Pancreas (tissue), 10 donors: ENCODE results near the gene BMAL2. TPM values are rescaled to one million over a fixed set of nuclear protein-coding genes. Genes with fewer than 3 reads are reported as not detected.

ENCODE experiments used
- ATAC-seq, 4 donors: fragments of 200-7000 bp; cut with Tn5 transposase; one replicate each; pipeline versions ENCODE4 v1.8.0 to v1.9.1; 2020; ENCODE audit warnings: mild to moderate bottlenecking in 4 of 4, moderate library complexity in 4 of 4
- DNase-seq, 6 donors: peaks; one replicate each; pipeline ENCODE4 v3.0.0-alpha.2; 2020
- FAIRE-seq: peaks from 2 replicates; lab custom pipeline; 2012; peaks lifted over from hg19 to GRCh38; lab: Jason Lieb, UNC
- H3K27ac ChIP-seq, 4 donors: fragments of 200-600 bp; sonication (generic); 1 replicate in 3 of 4; 2 replicates in 1 of 4; pipeline versions ENCODE4 v1.5.0 to v1.8.0; 2020
- H3K27me3 ChIP-seq, 4 donors: fragments of 200-600 bp; one replicate each; pipeline ENCODE4 v1.8.0; 2021
- H3K36me3 ChIP-seq, 3 donors: fragments of 200-600 bp; sonication (generic) in 1 of 3; one replicate each; pipeline versions ENCODE4 v1.5.0 to v1.8.0; 2020 to 2021
- H3K4me1 ChIP-seq, 3 donors: fragments of 200-600 bp; one replicate each; pipeline ENCODE4 v1.8.0; 2021
- H3K4me3 ChIP-seq, 4 donors: fragments of 200-600 bp; sonication (generic) in 2 of 4; one replicate each; pipeline versions ENCODE4 v1.5.0 to v1.8.0; 2020 to 2021
- H3K9me3 ChIP-seq, 4 donors: fragments of 200-600 bp; one replicate each; pipeline ENCODE4 v1.8.0; 2021
- CTCF ChIP-seq, 4 donors: fragments of 200-600 bp; sonication (generic) in 3 of 4; IDR thresholded peaks; one replicate each; pipeline versions ENCODE4 v1.5.0 to v1.8.0; 2021; ENCODE audit warnings: antibody characterized with exemption in 4 of 4
- WGBS, 2 donors: extraction: QIAGEN DNeasy Blood & Tissue Kit; methylation state at CpG; one replicate each; pipeline ENCODE4 v1.1.7; 2013; 5-methylcytosine and 5-hydroxymethylcytosine counted together
- intact Hi-C, 3 donors: fragments of 100-400 bp; cut with DNase I; formaldehyde crosslinking; loops; one replicate each; pipeline versions ENCODE4 v1.11.1 to v1.14.2; 2022
- polyA plus RNA-seq, 2 donors: library from polyadenylated mRNA; stranded (reverse); fragments of 200-250 nt; gene quantifications; one replicate each; pipeline ENCODE4 v1.2.3, GENCODE V29; 2013
- total RNA-seq, 6 donors: library from RNA; stranded (reverse); fragmentation: NEBNext Ultra II Directional in 4 of 6; extraction: Animal tissue kit (Norgen Biotek cat#: 25700) in 4 of 6; gene quantifications; one replicate each; pipeline versions ENCODE4 v1.2.1 to v1.2.4, GENCODE V29; 2021 to 2023
- donor health status: healthy with polysubstance abuse.
- donor health status: DM: no; HTN: no; CAD: no; lungs with moderate emphysema.
- donor health status: DM: no; HTN: no; CAD: no.
- donor health status: control.
- donor health status: control.
- donor health status: Bipolar disorder and iron deficiency.
- donor health status: DM: yes; HTN: yes; CAD: no.
- donor health status: DM: no; HTN: no; CAD: no.
- donor health status: DM: no; HTN: no; CAD: no.
- donor health status: DM: yes; HTN: yes; CAD: no.

BMAL2 gene
- total and polyA plus RNA-seq, 8 donors: 0.61 to 9.5 (median 2.1) TPM

- H3K9me3 ChIP-seq: no peaks in the 10 kb centered on the region
- H3K4me1 ChIP-seq: peaks cover 9 to 30% (median 29%) of the 10 kb centered on the region in 3 donors
- 45 to 53% methylated on average over 6 of the region's 6 CpGs for WGBS, 2 donors
- H3K36me3 ChIP-seq: peaks cover 0 to 5% (median 0%) of the 10 kb centered on the region in 3 donors
- H3K4me3 ChIP-seq: no peak overlapping the region
- no peak overlapping the region for H3K27ac ChIP-seq
- intact Hi-C loops: no loop called here
- FAIRE-seq (no peak), ATAC-seq (no peak), DNase-seq (no peak)
- H3K27me3 ChIP-seq: no peaks in the 10 kb centered on the region
- no peak for TF ChIP-seq CTCF (IDR thresholded peaks at IDR 0.05)
These were observed 36.0 kb upstream of the BMAL2 start for GRCh38 chr12:27296674-27297073.

GRCh38 chr12:27297566-27297965 lies 35.1 kb upstream of the BMAL2 start:
- WGBS, 2 donors: 87 to 89% methylated on average over 4 of the region's 4 CpGs
- H3K36me3 ChIP-seq: peaks cover 0 to 5% (median 0%) of the 10 kb centered on the region in 3 donors
- FAIRE-seq (no peak), ATAC-seq (no peak), DNase-seq (no peak)
- peaks cover 4 to 21% (median 20%) of the 10 kb centered on the region in 3 donors for H3K4me1 ChIP-seq
- no peak overlapping the region for H3K27ac ChIP-seq
- H3K9me3 ChIP-seq: no peaks in the 10 kb centered on the region
- TF ChIP-seq CTCF (IDR thresholded peaks at IDR 0.05): no peak
- no peak overlapping the region for H3K4me3 ChIP-seq
- intact Hi-C loops: no loop called here
- H3K27me3 ChIP-seq: no peaks in the 10 kb centered on the region

- no peak for TF ChIP-seq CTCF (IDR thresholded peaks at IDR 0.05)
- FAIRE-seq (no peak), DNase-seq (no peak), ATAC-seq (no peak)
- H3K4me3 ChIP-seq: no peak overlapping the region
- peaks cover 0 to 14% (median 7%) of the 10 kb centered on the region in 3 donors for H3K4me1 ChIP-seq
- H3K27me3 ChIP-seq: no peaks in the 10 kb centered on the region
- peaks cover 0 to 5% (median 0%) of the 10 kb centered on the region in 3 donors for H3K36me3 ChIP-seq
- no peaks in the 10 kb centered on the region for H3K9me3 ChIP-seq
- 82 to 92% methylated on average over 1 of the region's 1 CpG for WGBS, 2 donors
- H3K27ac ChIP-seq: no peak overlapping the region
- intact Hi-C loops: no loop called here
These were observed 33.5 kb upstream of the BMAL2 start for GRCh38 chr12:27299102-27299501.

- Histone ChIP-seq H3K27ac (no peak overlapping the region), H3K9me3 (no peaks in the 10 kb centered on the region), H3K36me3 (peaks cover 0 to 5% (median 0%) of the 10 kb centered on the region in 3 donors), H3K4me3 (no peak overlapping the region), H3K27me3 (no peaks in the 10 kb centered on the region), H3K4me1 (peaks cover 0 to 9% (median 6%) of the 10 kb centered on the region in 3 donors)
- intact Hi-C loops: loop anchor here in 1 of 3 donors (10.0 kb wide), 1 partner anchor 285 kb away; the partner anchor contains the start of gene TM7SF3
- no peak for TF ChIP-seq CTCF (IDR thresholded peaks at IDR 0.05)
- no peak for DNase-seq
- FAIRE-seq: no peak
- ATAC-seq: no peak
These were observed 32.4 kb upstream of the BMAL2 start for GRCh38 chr12:27300226-27300625.
